Retina (tissue), 1 donor: Measurements from ENCODE around the gene SEC22C.

Experiments used
- DNase-seq: peaks from one replicate; pipeline ENCODE4 v3.0.0-alpha.2; 2016

The SEC22C gene

DNA sequence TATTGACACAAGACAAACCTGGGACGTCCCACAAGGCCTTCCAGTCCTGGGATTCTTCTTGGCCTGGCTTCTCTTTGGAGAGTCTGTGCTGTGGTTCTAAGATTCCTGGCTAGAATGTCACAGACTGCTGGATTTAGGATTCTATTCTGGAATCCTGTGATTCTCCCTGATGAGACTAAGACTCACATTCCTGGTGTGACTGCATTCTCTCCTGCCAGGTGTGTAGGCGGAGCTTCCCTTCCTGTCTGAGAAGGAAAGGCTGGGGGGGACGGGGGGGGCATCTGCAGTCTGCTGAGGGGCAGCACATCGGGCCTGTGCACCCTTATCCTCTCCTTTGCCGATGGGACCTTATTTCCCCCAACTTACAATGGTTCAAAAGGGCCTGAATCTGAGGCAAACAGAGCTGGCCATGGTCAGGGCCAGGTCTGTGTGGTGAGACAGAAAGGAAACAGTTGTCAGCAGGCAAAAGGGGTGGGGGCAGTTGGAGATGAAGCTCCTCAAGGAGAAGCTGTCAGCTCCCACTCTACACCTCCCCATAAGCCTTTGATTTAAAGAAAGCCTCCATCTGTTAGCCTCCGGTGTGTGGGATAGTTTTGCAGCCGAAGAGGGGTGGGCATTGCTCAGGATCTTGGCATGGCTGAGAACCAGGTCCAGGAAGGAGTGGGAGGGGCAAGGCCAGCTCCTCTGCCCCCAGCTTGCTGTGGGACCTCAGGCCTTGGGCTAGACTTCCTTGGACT lies 48.4 kb downstream of the SEC22C start:
- no peak for DNase-seq

DNA sequence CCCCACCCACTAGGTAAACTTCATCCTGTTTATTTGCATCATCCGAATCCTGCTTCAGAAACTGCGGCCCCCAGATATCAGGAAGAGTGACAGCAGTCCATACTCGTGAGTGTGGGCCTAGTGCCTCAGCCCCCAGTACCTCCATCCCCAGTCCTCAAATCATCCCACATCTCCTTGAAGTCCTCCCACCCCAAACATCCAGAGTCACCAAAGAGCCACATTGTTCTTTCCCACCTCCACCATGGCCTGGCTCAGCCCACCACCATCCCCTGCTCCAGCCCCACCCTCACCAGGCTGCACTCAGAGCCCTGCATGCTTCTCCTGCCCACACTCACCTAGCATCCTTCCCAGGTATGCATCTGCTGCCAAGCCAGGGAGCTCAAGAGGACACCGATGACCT lies 49.5 kb downstream of the SEC22C start:
- no peak for DNase-seq

DNA sequence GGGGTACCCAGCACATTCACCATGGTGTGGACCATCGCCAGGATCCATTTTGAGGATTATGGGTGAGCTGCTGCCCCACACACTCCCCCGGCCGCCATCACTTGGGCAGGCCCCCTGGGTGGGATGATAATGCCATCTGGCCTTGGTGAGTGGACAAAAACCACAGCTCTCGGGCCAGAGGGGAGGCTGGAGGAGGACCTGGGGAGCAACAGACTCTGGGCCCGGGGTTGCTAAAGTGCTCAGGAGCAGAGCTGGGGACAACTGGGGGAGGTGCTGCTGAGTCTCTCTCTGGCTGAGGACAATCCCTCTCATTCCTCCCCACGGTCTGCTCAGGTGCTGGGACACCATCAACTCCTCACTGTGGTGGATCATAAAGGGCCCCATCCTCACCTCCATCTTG lies 50.3 kb downstream of the SEC22C start:
- no peak for DNase-seq

GRCh38 chr3:42530073-42530472 lies 51.7 kb downstream of the SEC22C start:
- no peak for DNase-seq

- no peak for DNase-seq
Measured at GRCh38 chr3:42529468-42529867, 52.3 kb downstream of the SEC22C start.

DNA sequence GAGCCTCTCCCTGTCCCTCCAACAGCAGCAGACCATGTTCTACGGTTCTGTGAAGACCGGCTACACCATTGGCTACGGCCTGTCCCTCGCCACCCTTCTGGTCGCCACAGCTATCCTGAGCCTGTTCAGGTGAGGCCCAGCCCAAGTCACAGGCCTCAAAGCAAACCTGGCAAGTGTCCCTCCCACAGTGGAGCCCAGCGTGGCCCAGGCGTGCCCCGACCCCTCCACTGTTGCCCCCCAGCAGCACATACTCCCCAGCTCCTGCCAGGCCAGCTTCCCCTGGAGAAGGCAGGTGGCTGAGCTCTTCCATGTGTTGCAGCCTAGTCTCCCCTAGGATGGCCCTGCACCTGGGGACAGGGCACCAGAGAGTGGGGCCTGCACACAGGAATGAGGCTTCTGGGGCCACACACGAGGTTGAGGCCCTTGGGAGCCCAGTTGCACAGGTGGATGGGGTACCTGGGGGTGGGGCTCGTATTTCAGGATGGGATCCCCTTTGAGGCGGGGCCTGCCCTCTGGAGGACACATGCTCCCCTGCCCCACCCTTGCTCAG lies 54.3 kb downstream of the SEC22C start:
- no peak for DNase-seq

DNA sequence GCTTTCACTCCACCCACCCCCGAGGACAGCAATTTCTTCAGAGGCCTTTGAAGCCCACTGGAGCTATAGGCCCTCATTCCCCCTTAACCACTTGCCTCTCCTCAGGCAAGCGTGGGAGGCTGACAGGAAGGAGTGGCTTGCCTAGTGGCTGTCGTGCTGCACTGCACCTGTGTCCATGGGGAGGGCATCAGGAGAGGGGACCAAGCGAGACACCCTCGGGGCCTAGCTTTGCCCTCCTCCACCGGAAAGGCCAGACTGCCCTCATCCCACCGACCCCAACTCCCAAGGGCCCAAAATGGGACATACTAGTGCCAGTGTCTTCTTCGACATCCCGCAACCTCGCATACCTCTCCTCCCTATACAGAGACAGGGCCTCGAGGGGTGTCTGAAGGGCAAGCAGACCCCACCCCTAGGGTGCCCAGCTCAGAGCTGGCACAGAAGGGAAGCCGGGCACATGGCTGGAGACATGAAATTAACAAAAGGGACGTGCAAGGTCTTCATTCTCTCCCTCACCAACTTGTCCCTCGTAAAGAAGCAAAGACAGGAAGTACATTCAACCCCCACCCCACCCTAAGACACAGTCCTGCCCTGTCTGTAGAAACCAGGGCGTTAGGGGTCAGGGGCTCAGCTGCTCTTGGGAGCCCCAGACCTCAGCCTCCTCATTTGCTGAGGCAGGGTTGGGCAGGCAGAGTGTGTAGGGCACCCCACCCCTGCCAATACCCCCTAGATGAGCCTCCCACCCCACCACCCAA lies 55.0 kb downstream of the SEC22C start:
- no peak for DNase-seq

DNA sequence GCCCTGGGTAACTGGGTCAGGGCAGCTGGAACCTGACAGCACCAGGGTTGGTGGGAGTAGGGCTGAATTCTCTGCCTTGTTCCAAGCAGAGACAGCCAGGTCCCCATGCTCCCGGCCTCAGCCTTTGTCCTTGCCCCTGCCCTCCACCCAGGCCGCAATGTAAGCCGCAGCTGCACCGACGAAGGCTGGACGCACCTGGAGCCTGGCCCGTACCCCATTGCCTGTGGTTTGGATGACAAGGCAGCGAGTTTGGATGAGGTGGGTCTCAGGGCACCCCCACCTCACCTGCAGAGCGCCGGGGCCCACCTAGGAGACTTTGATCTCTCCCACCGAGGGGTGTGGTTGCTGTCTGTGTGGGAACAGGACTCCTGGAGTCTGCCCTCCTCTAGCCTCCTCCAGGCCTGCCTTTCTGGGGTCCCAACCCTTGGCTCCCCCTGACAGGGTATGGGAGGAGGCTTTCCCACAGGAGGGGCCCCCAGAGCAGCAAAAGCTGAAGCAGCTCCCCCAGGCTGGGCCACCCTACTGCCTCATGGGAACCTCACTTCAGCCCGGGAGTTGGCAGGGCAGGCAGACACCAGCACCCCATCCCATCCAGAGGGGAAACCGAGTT lies 55.9 kb downstream of the SEC22C start:
- DNase-seq = no peak

- DNase-seq = no peak
Measured at GRCh38 chr3:42525212-42525611, 56.6 kb downstream of the SEC22C start.

GRCh38 chr3:42524751-42525150 lies 57.0 kb downstream of the SEC22C start:
- no peak for DNase-seq

GRCh38 chr3:42520906-42521305 lies 60.9 kb downstream of the SEC22C start:
- no peak for DNase-seq

- no peak for DNase-seq
Measured at GRCh38 chr3:42520336-42520735, 61.4 kb downstream of the SEC22C start.

DNA sequence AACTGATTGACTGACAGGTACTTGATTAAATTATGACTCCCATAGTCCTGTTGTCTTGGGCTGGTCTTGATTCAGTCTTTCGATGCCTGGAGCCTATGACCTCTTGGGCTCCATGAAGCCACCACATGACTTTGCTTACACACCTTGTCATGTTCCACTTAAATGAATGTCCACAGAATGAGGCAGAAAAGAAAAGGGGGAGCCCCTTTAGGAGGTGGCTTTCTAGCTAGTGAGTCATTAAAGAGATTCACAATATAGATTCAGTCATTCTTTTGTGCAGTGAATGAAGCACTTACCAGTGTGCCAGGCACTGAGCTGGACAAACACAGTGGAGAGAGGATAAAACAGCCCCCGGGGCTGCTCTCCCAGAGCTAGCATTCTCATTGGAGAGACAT lies 62.2 kb downstream of the SEC22C start:
- no peak for DNase-seq

DNA sequence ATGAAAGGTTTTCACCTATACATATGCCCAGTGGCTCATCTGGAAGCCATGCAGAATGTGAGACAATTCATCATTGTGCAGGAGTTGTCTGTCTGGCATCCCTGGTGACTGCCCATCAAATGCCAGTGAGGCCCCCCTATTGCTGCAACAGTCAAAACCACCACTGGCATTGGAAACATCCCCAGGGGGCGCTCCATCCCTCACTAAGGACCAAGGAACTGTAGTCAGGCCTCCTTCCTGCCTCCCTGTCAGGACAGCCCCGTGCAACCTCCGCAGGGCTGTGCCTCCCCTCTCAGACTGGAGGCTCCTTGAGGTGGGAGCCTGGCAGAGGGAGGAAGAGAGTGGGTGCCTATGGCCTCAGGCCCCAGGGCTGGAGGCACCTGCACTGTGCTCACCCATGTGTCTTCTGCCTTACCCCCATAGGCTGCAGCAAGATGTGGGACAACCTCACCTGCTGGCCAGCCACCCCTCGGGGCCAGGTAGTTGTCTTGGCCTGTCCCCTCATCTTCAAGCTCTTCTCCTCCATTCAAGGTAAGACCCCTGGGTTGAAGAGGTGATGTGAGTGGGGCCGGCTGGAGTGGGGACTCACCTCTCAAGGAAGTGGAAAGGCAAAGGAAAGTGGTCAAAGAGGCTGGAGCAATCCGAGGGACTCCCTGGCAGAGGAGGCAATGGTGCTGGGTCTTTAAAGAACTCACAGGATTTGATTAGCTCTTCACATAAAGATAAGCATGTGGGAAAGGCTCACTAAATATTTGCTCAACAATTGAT lies 62.8 kb downstream of the SEC22C start:
- DNase-seq = no peak

GRCh38 chr3:42517117-42517516 lies 64.7 kb downstream of the SEC22C start:
- no peak for DNase-seq

DNA sequence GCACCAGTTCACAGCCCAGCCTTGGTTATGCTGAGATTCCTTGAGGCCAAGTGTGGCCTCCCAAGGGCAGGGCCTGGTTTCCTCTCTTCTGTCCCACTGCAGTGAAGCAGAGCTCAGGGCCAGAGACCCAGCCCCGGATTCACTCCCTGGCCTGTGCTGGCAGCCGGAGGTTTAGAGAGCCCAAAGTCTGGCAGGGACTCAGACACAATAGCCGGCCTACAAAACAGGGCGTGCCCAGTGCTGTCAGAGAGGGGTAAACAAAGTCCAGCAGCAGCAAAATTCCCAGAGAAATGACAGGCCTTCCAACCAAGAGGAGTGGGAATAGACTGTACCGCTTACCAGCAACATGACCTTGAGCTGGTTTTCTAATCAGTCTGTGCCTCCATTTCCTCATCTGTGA lies 65.3 kb downstream of the SEC22C start:
- no peak for DNase-seq

DNA sequence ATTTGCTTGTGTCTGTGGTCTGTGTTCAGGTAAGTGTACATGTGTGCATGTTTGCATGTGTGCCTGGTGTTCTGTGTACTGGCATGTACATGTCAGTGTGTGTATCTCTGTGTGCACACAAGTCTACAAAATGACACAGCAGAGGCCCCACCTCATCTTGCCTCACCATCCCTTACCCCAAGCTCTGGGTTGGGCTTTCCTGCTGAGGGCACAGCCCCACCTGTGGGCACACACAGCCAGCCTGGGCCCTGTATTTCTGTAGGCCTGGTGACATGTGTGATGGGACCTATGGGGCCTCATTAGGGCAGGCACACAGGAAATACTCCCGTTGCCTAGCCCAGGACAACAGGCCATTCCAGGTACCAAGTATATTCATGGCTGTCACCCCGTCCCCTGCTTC lies 65.8 kb downstream of the SEC22C start:
- DNase-seq = no peak

GRCh38 chr3:42515391-42515916 lies 66.3 kb downstream of the SEC22C start:
- no peak for DNase-seq

DNA sequence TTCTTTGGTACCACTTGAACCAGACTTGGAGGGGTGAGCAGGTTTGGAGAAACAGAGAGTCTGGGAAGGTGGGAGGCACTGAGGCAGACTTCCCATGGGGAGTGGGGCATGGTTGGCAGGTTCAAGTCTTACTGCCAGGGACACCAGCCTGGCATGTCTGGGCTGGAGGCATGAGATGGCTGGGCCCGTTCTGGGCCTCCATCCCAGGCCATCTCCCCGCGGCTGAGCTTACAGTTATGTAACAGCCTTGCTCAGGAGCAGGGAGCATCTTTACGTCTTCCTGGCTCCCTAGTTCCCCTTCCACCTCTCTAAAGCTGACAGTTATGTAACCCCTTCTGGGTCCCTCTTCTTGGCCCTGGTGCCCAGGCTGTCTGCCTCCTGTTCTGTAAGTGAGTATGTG lies 66.9 kb downstream of the SEC22C start:
- DNase-seq = no peak

GRCh38 chr3:42513521-42513920 lies 68.2 kb downstream of the SEC22C start:
- DNase-seq = no peak

- DNase-seq = no peak
Measured at GRCh38 chr3:42513121-42513520, 68.6 kb downstream of the SEC22C start.

DNA sequence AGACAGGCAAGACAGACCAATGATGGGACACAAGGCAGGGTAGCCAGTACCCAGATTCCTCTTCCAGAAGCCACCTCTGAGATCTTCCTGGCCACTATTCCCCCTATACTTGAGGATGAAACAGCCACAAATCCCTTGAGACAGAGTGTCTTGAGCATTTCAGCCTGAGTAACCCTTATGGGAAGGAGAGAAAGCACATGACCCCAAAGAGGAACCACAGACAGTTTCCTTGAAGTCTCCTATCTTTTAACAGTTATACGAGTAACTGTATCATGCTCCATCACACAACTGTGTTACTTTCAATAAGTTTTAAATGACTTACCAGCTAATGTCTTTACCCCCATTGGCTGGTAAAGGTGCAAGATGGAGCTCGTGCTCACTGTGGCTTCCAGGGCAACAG lies 70.0 kb downstream of the SEC22C start:
- no peak for DNase-seq

- DNase-seq = no peak
Measured at GRCh38 chr3:42511201-42511600, 70.6 kb downstream of the SEC22C start.
